Kidney (tissue), 14 donors: ENCODE results near the gene HELB. TPM values are rescaled to one million over a fixed set of nuclear protein-coding genes. Genes with fewer than 3 reads are reported as not detected.

Experiments used
- DNase-seq, 5 donors: peaks; one replicate each; pipeline ENCODE4 v3.0.0-alpha.2; 2013 to 2020
- FAIRE-seq: peaks from 2 replicates; lab custom pipeline; 2012; peaks lifted over from hg19 to GRCh38; lab: Jason Lieb, UNC
- H3K27ac ChIP-seq, 2 donors: one replicate each; pipeline ENCODE4 v1.7.0; 2013; ENCODE audit warnings: low read depth in 2 of 2, low read length in 2 of 2, inconsistent platforms in 1 of 2
- H3K27me3 ChIP-seq: one replicate; pipeline ENCODE4 v1.7.1; 2013; ENCODE audit warnings: low read length, inconsistent platforms; ENCODE audit not compliant: control insufficient read depth, insufficient read depth
- H3K36me3 ChIP-seq, 3 donors: one replicate each; pipeline versions ENCODE4 v1.7.0 to v1.7.1; 2013; ENCODE audit warnings: low read length in 3 of 3, control low read depth in 1 of 3, inconsistent platforms in 1 of 3; ENCODE audit not compliant: insufficient read depth in 3 of 3, control insufficient read depth in 2 of 3
- H3K4me1 ChIP-seq, 3 donors: one replicate each; pipeline versions ENCODE4 v1.7.0 to v1.7.1; 2013; ENCODE audit warnings: low read length in 3 of 3, inconsistent platforms in 1 of 3, low read depth in 1 of 3; ENCODE audit not compliant: control insufficient read depth in 2 of 3, insufficient read depth in 2 of 3
- H3K4me3 ChIP-seq, 3 donors: one replicate each; pipeline versions ENCODE4 v1.7.0 to v1.8.1; 2013; ENCODE audit warnings: low read length in 3 of 3, control low read depth in 1 of 3, inconsistent platforms in 1 of 3
- H3K9ac ChIP-seq, 3 donors: one replicate each; pipeline versions ENCODE4 v1.7.0 to v1.7.1; 2013; ENCODE audit warnings: low read length in 3 of 3, control low read depth in 1 of 3, inconsistent platforms in 1 of 3
- H3K9me3 ChIP-seq, 3 donors: one replicate each; pipeline versions ENCODE4 v1.7.0 to v1.7.1; 2013; ENCODE audit warnings: low read length in 3 of 3, control low read depth in 1 of 3, inconsistent platforms in 1 of 3; ENCODE audit not compliant: control insufficient read depth in 2 of 3, insufficient read depth in 1 of 3
- CTCF ChIP-seq: IDR thresholded peaks from 3 replicates; pipeline ENCODE4 v1.5.1; 2012; ENCODE audit warnings: mild to moderate bottlenecking, moderate library complexity, borderline replicate concordance; ENCODE audit not compliant: insufficient read depth; ENCODE audit errors: extremely low read depth
- intact Hi-C: fragments of 100-400 bp; cut with DNase I; formaldehyde crosslinking; loops from one replicate; pipeline ENCODE4 v1.11.1; 2022
- polyA plus RNA-seq: library from polyadenylated mRNA; stranded (reverse); fragments of 350-450 nt; fragmentation: Illumina TruSeq; extraction: RNeasy Lipid Tissue Mini Kit (QIAGEN cat#74804); gene quantifications from one replicate; pipeline ENCODE4 v1.2.3, GENCODE V29; 2014; ENCODE audit warnings: low read depth, low replicate concordance; ENCODE audit not compliant: insufficient read depth
- total RNA-seq: library from RNA; stranded (reverse); fragmentation: NEBNext Ultra II Directional; extraction: Animal tissue kit (Norgen Biotek cat#: 25700); gene quantifications from one replicate; pipeline ENCODE4 v1.2.1, GENCODE V29; 2021
- donor health status: control.
- donor health status: control.
- donor health status: control.
- donor health status: control.
- donor health status: control.
- donor health status: DM: yes; HTN: yes; CAD: no.
- donor health status: Normal renal cell carcinoma (clear cell type).

The HELB gene
- total and polyA plus RNA-seq, 2 donors from 2014 or later = 0.41 to 7.3 TPM

GRCh38 chr12:66258011-66258410 lies 44.3 kb upstream of the HELB start:
- H3K9me3 ChIP-seq = no peaks in the 10 kb centered on the region
- H3K27ac ChIP-seq = no peak overlapping the region
- no peak for FAIRE-seq
- no peaks in the 10 kb centered on the region for H3K27me3 ChIP-seq
- TF ChIP-seq CTCF = no peak
- H3K9ac ChIP-seq = no peak overlapping the region
- no peak overlapping the region for H3K4me3 ChIP-seq
- H3K4me1 ChIP-seq = no peaks in the 10 kb centered on the region
- DNase-seq = no peak
- H3K36me3 ChIP-seq = no peaks in the 10 kb centered on the region
- intact Hi-C loops = no loop called here

- H3K27me3 ChIP-seq = no peaks in the 10 kb centered on the region
- no peak overlapping the region for H3K27ac ChIP-seq
- DNase-seq = no peak
- no peak overlapping the region for H3K4me3 ChIP-seq
- H3K9me3 ChIP-seq = no peaks in the 10 kb centered on the region
- no peak for FAIRE-seq
- H3K36me3 ChIP-seq = no peaks in the 10 kb centered on the region
- TF ChIP-seq CTCF = no peak
- no peak overlapping the region for H3K9ac ChIP-seq
- intact Hi-C loops = no loop called here
- no peaks in the 10 kb centered on the region for H3K4me1 ChIP-seq
These were observed 39.6 kb upstream of the HELB start for GRCh38 chr12:66262737-66263136.

DNA sequence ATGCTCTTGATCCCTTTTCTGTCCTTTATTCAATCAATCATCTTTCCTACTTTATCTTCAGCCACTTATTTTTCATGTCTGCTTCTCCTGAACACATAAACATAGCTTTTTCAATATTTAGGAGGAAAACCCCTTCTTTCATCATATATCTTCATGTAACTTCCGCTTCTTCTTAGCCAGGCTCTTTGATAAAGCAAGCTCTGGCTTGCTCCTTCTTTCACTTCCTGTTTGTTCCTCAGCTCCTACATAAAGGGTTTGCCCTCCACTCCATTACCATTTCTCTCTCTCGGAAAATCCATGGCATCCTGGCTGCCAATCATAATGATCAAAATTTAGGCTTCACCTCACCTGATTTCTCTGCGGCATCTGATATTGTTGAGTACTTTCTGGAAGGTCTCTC lies 33.7 kb upstream of the HELB start:
- DNase-seq (no peak), FAIRE-seq (no peak)
- TF ChIP-seq CTCF = no peak
- Histone ChIP-seq H3K27ac (no peak overlapping the region), H3K4me3 (no peak overlapping the region), H3K9me3 (no peaks in the 10 kb centered on the region), H3K4me1 (no peaks in the 10 kb centered on the region), H3K36me3 (no peaks in the 10 kb centered on the region), H3K9ac (no peak overlapping the region), H3K27me3 (no peaks in the 10 kb centered on the region)
- intact Hi-C loops = no loop called here

DNA sequence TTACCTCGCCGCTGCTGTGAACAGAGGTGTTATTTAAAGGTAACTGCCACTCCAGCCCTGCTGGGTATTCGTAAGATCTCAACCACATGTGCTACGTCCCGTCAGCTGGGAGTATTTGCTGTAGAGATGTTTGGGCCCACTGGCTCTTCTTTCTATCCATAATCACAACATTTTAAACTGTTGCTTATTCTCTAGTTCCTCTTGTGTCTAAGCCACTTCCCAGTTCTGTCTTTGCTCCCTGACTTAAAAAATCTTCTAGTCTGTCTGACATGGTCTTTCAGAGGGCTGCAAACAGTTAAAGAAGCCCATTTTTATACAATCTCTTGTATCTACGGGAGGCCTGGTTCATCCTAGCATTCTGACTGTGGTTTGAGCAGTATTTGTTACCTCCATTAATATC lies 33.2 kb upstream of the HELB start:
- intact Hi-C loops = no loop called here
- no peaks in the 10 kb centered on the region for H3K9me3 ChIP-seq
- no peaks in the 10 kb centered on the region for H3K27me3 ChIP-seq
- no peak for TF ChIP-seq CTCF
- H3K4me1 ChIP-seq = no peaks in the 10 kb centered on the region
- no peak overlapping the region for H3K9ac ChIP-seq
- FAIRE-seq (no peak), DNase-seq (no peak)
- no peak overlapping the region for H3K27ac ChIP-seq
- H3K4me3 ChIP-seq = no peak overlapping the region
- no peaks in the 10 kb centered on the region for H3K36me3 ChIP-seq
